Measurements from ENCODE around the gene ZFP92.

GRCh38 chrX:153411255-153411987, at the start of gene ZFP92:
- TF ChIP-seq, protein P1, sequence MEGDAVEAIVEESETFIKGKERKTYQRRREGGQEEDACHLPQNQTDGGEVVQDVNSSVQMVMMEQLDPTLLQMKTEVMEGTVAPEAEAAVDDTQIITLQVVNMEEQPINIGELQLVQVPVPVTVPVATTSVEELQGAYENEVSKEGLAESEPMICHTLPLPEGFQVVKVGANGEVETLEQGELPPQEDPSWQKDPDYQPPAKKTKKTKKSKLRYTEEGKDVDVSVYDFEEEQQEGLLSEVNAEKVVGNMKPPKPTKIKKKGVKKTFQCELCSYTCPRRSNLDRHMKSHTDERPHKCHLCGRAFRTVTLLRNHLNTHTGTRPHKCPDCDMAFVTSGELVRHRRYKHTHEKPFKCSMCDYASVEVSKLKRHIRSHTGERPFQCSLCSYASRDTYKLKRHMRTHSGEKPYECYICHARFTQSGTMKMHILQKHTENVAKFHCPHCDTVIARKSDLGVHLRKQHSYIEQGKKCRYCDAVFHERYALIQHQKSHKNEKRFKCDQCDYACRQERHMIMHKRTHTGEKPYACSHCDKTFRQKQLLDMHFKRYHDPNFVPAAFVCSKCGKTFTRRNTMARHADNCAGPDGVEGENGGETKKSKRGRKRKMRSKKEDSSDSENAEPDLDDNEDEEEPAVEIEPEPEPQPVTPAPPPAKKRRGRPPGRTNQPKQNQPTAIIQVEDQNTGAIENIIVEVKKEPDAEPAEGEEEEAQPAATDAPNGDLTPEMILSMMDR (IDR thresholded peaks at IDR 0.05; ENCODE audit: borderline replicate concordance, extremely low read depth, low read length, poor library complexity, severe bottlenecking), result no peak
- TF ChIP-seq EZH2 (IDR thresholded peaks at IDR 0.05; ENCODE audit: borderline replicate concordance, low read depth, low read length, severe bottlenecking), result no peak
